K562 (cell line): Measurements from ENCODE around the gene KISS1R. TPM values are rescaled to one million over a fixed set of nuclear protein-coding genes. Genes with fewer than 3 reads are reported as not detected.

Source experiments
- CHCHD3 ChIP-seq: fragments of 250-450 bp; sonication (Bioruptor Pico); IDR thresholded peaks from 2 replicates; pipeline ENCODE4 v2.1.2; 2022; ENCODE audit warnings: mild to moderate bottlenecking
- ERF ChIP-seq: fragments of 450-650 bp; formaldehyde crosslinking; IDR thresholded peaks from 2 replicates; pipeline ENCODE4 v1.4.0; 2020; ENCODE audit warnings: mild to moderate bottlenecking, mixed read lengths
- GTF2F1 ChIP-seq: IDR thresholded peaks from 2 replicates; pipeline ENCODE4 v1.6.1; 2011; ENCODE audit warnings: low read depth, low read length, improper control_type of control experiment
- NR4A1 ChIP-seq, 2 experiments: fragments of 250-450 bp in 1 of 2; fragments of 450-650 bp in 1 of 2; sonication (Bioruptor Pico) in 1 of 2; IDR thresholded peaks; 2 replicates each; pipeline versions ENCODE4 v1.4.0 to v1.6.1; 2016 to 2020; ENCODE audit warnings: mild to moderate bottlenecking in 2 of 2, missing compliant biosample characterization in 1 of 2, missing genetic modification characterization in 1 of 2, moderate library complexity in 1 of 2
- TFAM ChIP-seq: fragments of 250-450 bp; sonication (Bioruptor Pico); conservative IDR thresholded peaks from 2 replicates; pipeline ENCODE4 v1.5.0; 2021; ENCODE audit warnings: mild to moderate bottlenecking, moderate library complexity
- XRCC5 ChIP-seq: fragments of 200-400 bp; formaldehyde crosslinking; IDR thresholded peaks from 2 replicates; pipeline ENCODE4 v1.6.1; 2017; ENCODE audit warnings: low read depth, mild to moderate bottlenecking, low read length
- ZBTB43 ChIP-seq: sonication (generic); formaldehyde crosslinking; IDR thresholded peaks from 2 replicates; pipeline ENCODE4 v1.8.0; 2023; ENCODE audit warnings: mild to moderate bottlenecking, missing genetic modification reagents
- ZNF124 ChIP-seq: sonication (generic); formaldehyde crosslinking; IDR thresholded peaks from 2 replicates; pipeline ENCODE4 v1.8.1; 2022; ENCODE audit warnings: missing genetic modification reagents
- ZNF436 ChIP-seq: fragments of 250-450, 450-650 bp; sonication (Bioruptor Pico); formaldehyde crosslinking; IDR thresholded peaks from 2 replicates; pipeline ENCODE4 v1.7.0; 2020; ENCODE audit warnings: mild to moderate bottlenecking
- polyA plus RNA-seq, 8 experiments: library from polyadenylated mRNA; depleted of rRNA in 4 of 8; stranded (reverse) in 5 of 8; unstranded in 3 of 8; fragments of >200 nt; fragmentation: Nextera tagmentation in 2 of 8; fragmentation: Illumina TruSeq in 1 of 8; extraction: Ambion mirVana in 2 of 8; extraction: Trizol in 1 of 8; gene quantifications; 2 replicates each; pipeline versions ENCODE4 v1.2.1 to v1.2.3, GENCODE V29; 2011 to 2014; ENCODE audit warnings: inconsistent platforms in 1 of 8, missing spikeins in 1 of 8
- total RNA-seq, 7 experiments: library from RNA; depleted of rRNA in 6 of 7; stranded (reverse); fragments of >200 nt in 6 of 7; fragmentation: Illumina TruSeq in 2 of 7; extraction: Trizol in 2 of 7; gene quantifications; 2 replicates each; pipeline versions ENCODE4 v1.2.1 to v1.2.3, GENCODE V29; 2011 to 2021; ENCODE audit warnings: low replicate concordance in 1 of 7

Gene KISS1R
- total and polyA plus RNA-seq, 9 of the 15 experiments (the other 6 are each of a cell fraction or from before 2014, with no cell fraction given), result 0.37 to 39.4 (median 2.0) TPM

- TF ChIP-seq GTF2F1 (no peak), ERF (peak; percentile 89; the same call in 1 of the 2 replicates), TFAM (no peak), NR4A1 (CRISPR knock-in tag; IDR thresholded peaks at IDR 0.05) (no peak), NR4A1 (tag; IDR thresholded peaks at IDR 0.05) (peak; percentile 51; the same call in 1 of the 2 replicates), ZNF436 (CRISPR knock-in tag) (peak; percentile 100), ZBTB43 (CRISPR knock-in tag) (peak; percentile 67; the same call in 1 of the 2 replicates), CHCHD3 (no peak), XRCC5 (peak; percentile 55; the same call in 1 of the 2 replicates), ZNF124 (CRISPR knock-in tag) (0 out of 2 replicates have a peak, but pooled peaks have one; percentile 36)
Measured at GRCh38 chr19:917323-918151, at the start of gene KISS1R (continued).
